DLD1 (cell line): ENCODE results near the gene MYCL.
"Not testable (repeated sequence)": the region's sequence is repeated elsewhere in the genome, so short reads cannot be mapped to it uniquely, and the experiment has no call there.

Experiments
- in situ Hi-C: cut with HindIII; loops from 2 replicates; pipeline ENCODE4 v1.10.0; 2017; ENCODE audit warnings: low sequenced_read_pairs

Gene MYCL

GRCh38 chr1:39892601-39893595 is 8.8 kb downstream of the MYCL start:
- in situ Hi-C loops, result no loop called here

GRCh38 chr1:39890880-39891279 is 10.8 kb downstream of the MYCL start:
- in situ Hi-C loops, result no loop called here

- in situ Hi-C loops, result no loop called here
Observed at GRCh38 chr1:39890273-39890672, 11.4 kb downstream of the MYCL start.

- in situ Hi-C loops, result no loop called here
Observed at GRCh38 chr1:39886757-39887231, 14.9 kb downstream of the MYCL start.

- in situ Hi-C loops, result no loop called here
Observed at GRCh38 chr1:39885516-39885915, 16.2 kb downstream of the MYCL start.

- in situ Hi-C loops, result no loop called here
Observed at GRCh38 chr1:39882152-39882551, 19.6 kb downstream of the MYCL start.

- in situ Hi-C loops, result no loop called here
Observed at GRCh38 chr1:39877980-39878956, 23.4 kb downstream of the MYCL start.

- in situ Hi-C loops, result no loop called here
Observed at GRCh38 chr1:39877231-39877778, 24.4 kb downstream of the MYCL start.

- in situ Hi-C loops, result no loop called here
Observed at GRCh38 chr1:39876144-39876543, 25.6 kb downstream of the MYCL start.

- in situ Hi-C loops, result no loop called here
Observed at GRCh38 chr1:39872698-39873097, 29.0 kb downstream of the MYCL start.

GRCh38 chr1:39871796-39872195 is 29.9 kb downstream of the MYCL start:
- in situ Hi-C loops, result no loop called here

GRCh38 chr1:39871043-39871442 is 30.7 kb downstream of the MYCL start:
- in situ Hi-C loops, result not testable (repeated sequence)

GRCh38 chr1:39869538-39870112 is 32.1 kb downstream of the MYCL start:
- in situ Hi-C loops, result not testable (repeated sequence)

GRCh38 chr1:39866767-39867166 is 35.0 kb downstream of the MYCL start:
- in situ Hi-C loops, result no loop called here

- in situ Hi-C loops, result no loop called here
Observed at GRCh38 chr1:39865762-39866161, 36.0 kb downstream of the MYCL start.

- in situ Hi-C loops, result no loop called here
Observed at GRCh38 chr1:39863177-39863576, 38.5 kb downstream of the MYCL start.

GRCh38 chr1:39861003-39861402 is 40.7 kb downstream of the MYCL start:
- in situ Hi-C loops, result no loop called here

GRCh38 chr1:39859859-39860812 is 41.6 kb downstream of the MYCL start:
- in situ Hi-C loops, result no loop called here

GRCh38 chr1:39858315-39858714 is 43.4 kb downstream of the MYCL start:
- in situ Hi-C loops, result no loop called here
